Stimulated activated CD4-positive, alpha-beta T cell treated with anti-CD3 and anti-CD28 coated beads, Interleukin-1b, Interleukin-23, amount 100 ng/mL, for 4 hours (primary cell): ENCODE data around the gene SMIM8.
"Not testable (repeated sequence)": the region's sequence is repeated elsewhere in the genome, so short reads cannot be mapped to it uniquely, and the experiment has no call there.

Experiments used
- DNase-seq, 2 donors: peaks; one replicate each; pipeline ENCODE4 v3.0.0-alpha.2; 2020; ENCODE audit warnings: low read depth in 2 of 2

Gene SMIM8

GRCh38 chr6:87322304-87323212, at the start of gene SMIM8:
SMIM8 (plus strand) TSS chr6:87322588; CDS start chr6:87337032, 14,444 bp downstream.
- peak; percentile 78 to 88 for DNase-seq

- no peak for DNase-seq
Observed at GRCh38 chr6:87274660-87275274, 47.6 kb upstream of the SMIM8 start.

GRCh38 chr6:87276624-87277023, 45.8 kb upstream of the SMIM8 start:
- DNase-seq: no peak

GRCh38 chr6:87277123-87277522, 45.3 kb upstream of the SMIM8 start:
- no peak for DNase-seq

- DNase-seq: no peak
Observed at GRCh38 chr6:87279196-87279595, 43.2 kb upstream of the SMIM8 start.

GRCh38 chr6:87281426-87281825, 41.0 kb upstream of the SMIM8 start:
- DNase-seq: no peak

GRCh38 chr6:87282743-87283142, 39.6 kb upstream of the SMIM8 start:
- DNase-seq: no peak

- DNase-seq: no peak
Observed at GRCh38 chr6:87283461-87283860, 38.9 kb upstream of the SMIM8 start.

GRCh38 chr6:87287251-87287650, 35.1 kb upstream of the SMIM8 start:
- DNase-seq: no peak

- no peak for DNase-seq
Observed at GRCh38 chr6:87289571-87289970, 32.8 kb upstream of the SMIM8 start.

- no peak for DNase-seq
Observed at GRCh38 chr6:87291883-87292282, 30.5 kb upstream of the SMIM8 start.

GRCh38 chr6:87293526-87293925, 28.9 kb upstream of the SMIM8 start:
- no peak for DNase-seq

GRCh38 chr6:87297119-87297518, 25.3 kb upstream of the SMIM8 start:
- no peak for DNase-seq

- DNase-seq: not testable (repeated sequence)
Observed at GRCh38 chr6:87301277-87301676, 21.1 kb upstream of the SMIM8 start.

GRCh38 chr6:87308970-87309369, 13.4 kb upstream of the SMIM8 start:
- DNase-seq: no peak

GRCh38 chr6:87312860-87313259, 9.5 kb upstream of the SMIM8 start:
- DNase-seq: no peak

- DNase-seq: no peak
Observed at GRCh38 chr6:87315071-87315470, 7.3 kb upstream of the SMIM8 start.

GRCh38 chr6:87319271-87319987, 3.0 kb upstream of the SMIM8 start:
- DNase-seq: no peak

GRCh38 chr6:87323880-87324279, 1.5 kb downstream of the SMIM8 start:
- not testable (repeated sequence) for DNase-seq

- no peak for DNase-seq
Observed at GRCh38 chr6:87330961-87331360, 8.6 kb downstream of the SMIM8 start.

GRCh38 chr6:87333033-87333432, 10.6 kb downstream of the SMIM8 start:
- DNase-seq: no peak

GRCh38 chr6:87333591-87334181, 11.3 kb downstream of the SMIM8 start:
- no peak for DNase-seq
